ENCODE data around the gene KLHL21.

GRCh38 chr1:6545276-6546112, 57.2 kb downstream of the KLHL21 start:
- TF ChIP-seq CTCF (conservative IDR thresholded peaks at IDR 0.05 in 1 of 2, IDR thresholded peaks at IDR 0.05 in 1 of 2; ENCODE audit: extremely low read depth in 1 of 2, insufficient read depth in 1 of 2, low read depth in 1 of 2, low read length in 2 of 2) (no peak), EZH2 (IDR thresholded peaks at IDR 0.05; ENCODE audit: borderline replicate concordance, low read length) (no peak)
